Spleen (tissue), 11 donors: ENCODE data around the gene ADAMTS14. TPM values are rescaled to one million over a fixed set of nuclear protein-coding genes. Genes with fewer than 3 reads are reported as not detected.
"Not testable (repeated sequence)": the region's sequence is repeated elsewhere in the genome, so short reads cannot be mapped to it uniquely, and the experiment has no call there.

Source experiments
- DNase-seq: peaks from one replicate; pipeline ENCODE4 v3.0.0-alpha.2; 2020
- H3K27ac ChIP-seq, 8 donors: fragments of 200-600 bp; sonication (generic) in 7 of 8; 1 replicate in 4 of 8; 2 replicates in 4 of 8; pipeline versions ENCODE4 v1.5.0 to v1.8.0; 2016 to 2021; ENCODE audit warnings: inconsistent platforms in 4 of 8, mild to moderate bottlenecking in 4 of 8, moderate library complexity in 1 of 8
- H3K27me3 ChIP-seq, 7 donors: fragments of 200-600 bp; sonication (generic) in 6 of 7; replicated peaks in 1 of 7; 1 replicate in 4 of 7; 2 replicates in 3 of 7; pipeline versions ENCODE4 v1.5.0 to v1.8.0; 2016 to 2021; ENCODE audit warnings: inconsistent platforms in 3 of 7, mild to moderate bottlenecking in 1 of 7
- H3K36me3 ChIP-seq, 6 donors: fragments of 200-600 bp; sonication (generic) in 5 of 6; 1 replicate in 4 of 6; 2 replicates in 2 of 6; pipeline versions ENCODE4 v1.5.0 to v1.8.0; 2016 to 2021; ENCODE audit warnings: inconsistent platforms in 2 of 6
- H3K4me1 ChIP-seq, 6 donors: fragments of 200-600 bp; sonication (generic) in 5 of 6; 1 replicate in 3 of 6; 2 replicates in 3 of 6; pipeline versions ENCODE4 v1.5.0 to v1.8.0; 2016 to 2021; ENCODE audit warnings: inconsistent platforms in 3 of 6
- H3K4me3 ChIP-seq, 8 donors: fragments of 200-600 bp; sonication (generic) in 7 of 8; 1 replicate in 4 of 8; 2 replicates in 4 of 8; pipeline versions ENCODE4 v1.5.0 to v1.8.0; 2016 to 2021; ENCODE audit warnings: inconsistent platforms in 4 of 8, mild to moderate bottlenecking in 4 of 8, moderate library complexity in 2 of 8
- H3K9me3 ChIP-seq, 8 donors: fragments of 200-600 bp; sonication (generic) in 7 of 8; 1 replicate in 4 of 8; 2 replicates in 4 of 8; pipeline versions ENCODE4 v1.5.0 to v1.8.0; 2016 to 2021; ENCODE audit warnings: inconsistent platforms in 4 of 8
- POLR2A ChIP-seq, 3 donors: fragments of 450-650 bp; IDR thresholded peaks; one replicate each; pipeline ENCODE4 v1.5.1; 2017; ENCODE audit warnings: antibody characterized with exemption in 3 of 3, mild to moderate bottlenecking in 1 of 3
- POLR2AphosphoS5 ChIP-seq, 3 donors: sonication (generic); formaldehyde crosslinking; IDR thresholded peaks; one replicate each; pipeline ENCODE4 v1.5.1; 2017; ENCODE audit warnings: antibody characterized with exemption in 3 of 3
- WGBS, 5 donors: extraction: QIAGEN DNeasy Blood & Tissue Kit in 3 of 5; methylation state at CpG; one replicate each; pipeline versions ENCODE4 v1.1.5 to v1.1.7; 2013 to 2018; 5-methylcytosine and 5-hydroxymethylcytosine counted together
- intact Hi-C: fragments of 100-400 bp; cut with DNase I; formaldehyde crosslinking; loops from one replicate; pipeline ENCODE4 v1.15.0; 2023; ENCODE audit warnings: low total_unique reads
- polyA plus RNA-seq, 3 donors: library from polyadenylated mRNA; stranded (reverse); fragments of 200-250 nt; gene quantifications; one replicate each; pipeline ENCODE4 v1.2.1, GENCODE V29; 2013
- total RNA-seq, 7 donors: library from RNA; depleted of rRNA in 3 of 7; stranded (reverse); fragments of >200 nt in 3 of 7; fragmentation: NEBNext Ultra II Directional in 4 of 7; extraction: Animal tissue kit (Norgen Biotek cat#: 25700) in 4 of 7; gene quantifications; one replicate each; pipeline versions ENCODE4 v1.1.0 to v1.2.1, GENCODE V29; 2016 to 2021
- TF ChIP-seq, protein P1 (sequence below), 11 experiments: fragments of 200-600 bp in 7 of 11; fragments of 450-650 bp in 4 of 11; sonication (generic) in 4 of 11; IDR thresholded peaks in 8 of 11; conservative IDR thresholded peaks in 3 of 11; 1 replicate in 7 of 11; 2 replicates in 4 of 11; pipeline versions ENCODE4 v1.4.0 to v1.8.0; 2016 to 2021; ENCODE audit warnings: antibody characterized with exemption in 11 of 11, inconsistent platforms in 4 of 11, mild to moderate bottlenecking in 1 of 11
- donor health status: healthy with polysubstance abuse.
- donor health status: DM: no; HTN: no; CAD: no; lungs with moderate emphysema.
- donor health status: DM: no; HTN: no; CAD: no.
- donor health status: Bipolar disorder and iron deficiency.
- donor health status: healthy.
- donor health status: DM: no; HTN: no; CAD: no.
- donor health status: DM: yes; HTN: yes; CAD: no.

Gene ADAMTS14
- total and polyA plus RNA-seq, 10 donors, result 0.09 to 1.2 (median 0.36) TPM

DNA sequence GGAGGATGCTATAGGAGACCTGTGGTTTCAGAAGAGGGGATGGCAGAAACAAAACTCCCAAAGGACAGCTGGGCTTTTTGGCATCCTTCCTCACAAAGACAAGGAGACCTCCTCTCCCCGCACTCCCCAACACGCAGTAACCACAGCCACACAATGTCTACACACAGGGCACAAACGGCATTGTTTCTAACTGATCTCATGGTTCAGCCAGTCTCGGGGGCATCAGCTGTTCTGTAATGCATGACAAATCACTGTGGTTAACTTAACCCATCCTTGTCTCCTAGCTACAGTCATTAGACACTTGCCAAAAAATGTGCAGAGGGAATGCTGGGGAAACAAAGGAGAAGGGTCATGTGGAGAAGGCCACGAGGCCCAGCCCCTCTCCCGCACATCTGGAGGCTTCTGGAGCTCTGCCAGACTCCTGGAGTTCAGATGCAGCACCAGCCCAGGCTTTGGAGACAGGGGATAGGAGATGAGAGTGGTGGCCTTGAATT is 7.6 kb upstream of the ADAMTS14 start:
- DNase-seq, result peak; percentile 18
- H3K27me3 ChIP-seq, result peaks cover 0 to 27% (median 0%) of the 10 kb centered on the region in 7 donors
- no peak for TF ChIP-seq POLR2AphosphoS5 (IDR thresholded peaks at IDR 0.05)
- TF ChIP-seq POLR2A (IDR thresholded peaks at IDR 0.05), result no peak
- TF ChIP-seq, protein P1, sequence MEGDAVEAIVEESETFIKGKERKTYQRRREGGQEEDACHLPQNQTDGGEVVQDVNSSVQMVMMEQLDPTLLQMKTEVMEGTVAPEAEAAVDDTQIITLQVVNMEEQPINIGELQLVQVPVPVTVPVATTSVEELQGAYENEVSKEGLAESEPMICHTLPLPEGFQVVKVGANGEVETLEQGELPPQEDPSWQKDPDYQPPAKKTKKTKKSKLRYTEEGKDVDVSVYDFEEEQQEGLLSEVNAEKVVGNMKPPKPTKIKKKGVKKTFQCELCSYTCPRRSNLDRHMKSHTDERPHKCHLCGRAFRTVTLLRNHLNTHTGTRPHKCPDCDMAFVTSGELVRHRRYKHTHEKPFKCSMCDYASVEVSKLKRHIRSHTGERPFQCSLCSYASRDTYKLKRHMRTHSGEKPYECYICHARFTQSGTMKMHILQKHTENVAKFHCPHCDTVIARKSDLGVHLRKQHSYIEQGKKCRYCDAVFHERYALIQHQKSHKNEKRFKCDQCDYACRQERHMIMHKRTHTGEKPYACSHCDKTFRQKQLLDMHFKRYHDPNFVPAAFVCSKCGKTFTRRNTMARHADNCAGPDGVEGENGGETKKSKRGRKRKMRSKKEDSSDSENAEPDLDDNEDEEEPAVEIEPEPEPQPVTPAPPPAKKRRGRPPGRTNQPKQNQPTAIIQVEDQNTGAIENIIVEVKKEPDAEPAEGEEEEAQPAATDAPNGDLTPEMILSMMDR (IDR thresholded peaks at IDR 0.05 in 8 of 11, conservative IDR thresholded peaks at IDR 0.05 in 3 of 11), result no peak
- peaks cover 0 to 4% (median 0%) of the 10 kb centered on the region in 8 donors for H3K9me3 ChIP-seq
- no peaks in the 10 kb centered on the region for H3K36me3 ChIP-seq
- intact Hi-C loops, result no loop called here
- WGBS, 5 donors, result 16 to 41% (median 29%) methylated on average over 6 of the region's 6 CpGs
- H3K4me1 ChIP-seq, result peaks cover 0 to 6% (median 0%) of the 10 kb centered on the region in 6 donors
- H3K4me3 ChIP-seq, result no peak overlapping the region
- H3K27ac ChIP-seq, result no peak overlapping the region

DNA sequence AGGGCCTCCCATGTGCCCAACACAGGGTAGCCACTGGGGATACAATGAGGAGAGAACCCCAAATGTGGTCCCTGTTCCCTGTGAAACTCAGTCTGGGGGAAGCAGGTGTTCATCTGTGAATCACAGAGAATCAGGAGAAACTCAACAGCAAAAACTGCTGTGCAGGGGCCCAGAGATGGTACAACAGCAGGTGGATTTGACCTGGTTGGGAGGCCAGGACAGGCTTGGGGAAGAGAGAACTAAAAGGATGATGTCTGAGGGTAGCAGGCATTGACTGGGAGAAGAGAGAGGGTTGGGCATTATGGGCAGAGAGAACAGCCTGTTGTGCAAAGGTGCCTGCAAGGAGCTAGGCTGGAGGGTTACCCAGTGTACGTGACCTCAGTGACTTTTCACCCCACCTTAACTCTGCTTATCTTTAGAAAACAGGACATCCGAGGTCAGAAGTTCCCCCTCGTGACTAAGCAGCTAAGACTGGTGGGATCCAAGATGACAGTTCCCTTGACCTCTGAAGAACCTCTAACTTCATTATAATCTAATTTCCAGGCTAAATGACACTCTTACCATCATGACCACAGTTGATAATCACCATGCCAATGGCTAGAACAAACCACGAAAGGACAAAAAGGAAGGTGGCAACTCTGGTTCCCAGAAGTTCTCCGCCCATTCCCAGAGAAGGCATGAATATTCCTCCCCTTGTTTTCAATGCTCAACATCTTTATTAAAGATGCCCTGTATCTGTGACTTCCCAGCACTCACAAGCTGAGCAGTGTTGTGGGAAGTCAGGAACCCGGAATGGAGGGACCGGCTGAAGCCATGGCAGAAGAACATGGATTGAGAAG is 5.1 kb upstream of the ADAMTS14 start:
- Histone ChIP-seq H3K36me3 (no peaks in the 10 kb centered on the region), H3K27me3 (peaks cover 0 to 28% (median 6%) of the 10 kb centered on the region in 7 donors), H3K4me3 (no peak overlapping the region), H3K27ac (no peak overlapping the region), H3K4me1 (peaks cover 0 to 17% (median 2%) of the 10 kb centered on the region in 6 donors), H3K9me3 (peaks cover 0 to 4% (median 0%) of the 10 kb centered on the region in 8 donors)
- intact Hi-C loops, result no loop called here
- DNase-seq, result peak; percentile 30
- TF ChIP-seq, protein P1 (IDR thresholded peaks at IDR 0.05 in 8 of 11, conservative IDR thresholded peaks at IDR 0.05 in 3 of 11), result no peak
- TF ChIP-seq POLR2AphosphoS5 (IDR thresholded peaks at IDR 0.05) (no peak), POLR2A (IDR thresholded peaks at IDR 0.05) (no peak)
- 55 to 72% (median 60%) methylated on average over 7 of the region's 7 CpGs for WGBS, 5 donors

DNA sequence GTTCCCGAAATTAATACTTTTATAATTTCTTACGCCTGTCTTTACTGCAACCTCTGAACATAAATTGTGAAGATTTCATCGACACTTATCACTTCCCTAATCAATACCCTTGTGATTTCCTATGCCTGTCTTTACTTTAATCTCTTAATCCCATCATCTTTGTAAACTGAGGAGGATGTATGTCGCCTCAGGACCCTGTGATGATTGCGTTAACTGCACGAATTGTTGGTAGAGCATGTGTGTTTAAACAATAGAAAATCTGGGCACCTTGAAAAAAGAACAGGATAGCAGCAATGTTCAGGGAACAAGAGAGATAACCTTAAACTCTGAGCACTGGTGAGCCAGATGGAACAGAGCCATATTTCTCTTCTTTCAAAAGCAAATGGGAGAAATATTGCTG is 4.5 kb upstream of the ADAMTS14 start:
- H3K27ac ChIP-seq, H3K36me3 ChIP-seq, DNase-seq, H3K4me3 ChIP-seq, H3K9me3 ChIP-seq, intact Hi-C loops: not testable (repeated sequence)
- peaks cover 0 to 30% (median 12%) of the 10 kb centered on the region in 7 donors for H3K27me3 ChIP-seq
- peaks cover 0 to 22% (median 7%) of the 10 kb centered on the region in 6 donors for H3K4me1 ChIP-seq
- 83 to 97% (median 92%) methylated on average over 6 of the region's 6 CpGs for WGBS, 5 donors

DNA sequence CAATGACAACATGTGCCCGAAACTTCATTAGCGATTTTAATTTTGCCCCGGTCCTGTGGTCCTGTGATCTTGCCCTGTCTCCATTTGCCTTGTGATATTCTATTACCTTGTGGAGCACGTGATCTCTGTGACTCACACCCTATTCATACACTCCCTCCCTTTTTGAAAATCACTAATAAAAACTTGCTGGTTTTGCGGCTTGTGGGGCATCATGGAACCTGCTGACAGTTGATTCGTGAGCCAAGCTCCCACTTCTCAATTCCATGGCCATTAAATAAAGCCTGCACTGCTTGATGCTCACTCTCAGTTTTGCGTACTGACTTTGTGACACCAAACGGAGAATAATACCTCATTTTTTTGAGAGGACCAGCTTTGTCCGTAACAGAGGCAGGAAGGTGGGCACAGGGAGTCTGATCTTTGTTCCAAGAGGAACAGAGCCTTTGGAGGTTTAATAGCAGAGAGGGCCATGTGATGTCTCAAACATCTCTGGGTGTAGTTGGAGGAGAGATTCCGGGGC is 3.8 kb upstream of the ADAMTS14 start:
- 87 to 98% (median 91%) methylated on average over 10 of the region's 10 CpGs for WGBS, 5 donors
- H3K27ac ChIP-seq, result no peak overlapping the region
- H3K27me3 ChIP-seq, result peaks cover 0 to 37% (median 14%) of the 10 kb centered on the region in 7 donors
- peak; percentile 6 for DNase-seq
- TF ChIP-seq, protein P1 (IDR thresholded peaks at IDR 0.05 in 8 of 11, conservative IDR thresholded peaks at IDR 0.05 in 3 of 11), result no peak
- TF ChIP-seq POLR2AphosphoS5 (IDR thresholded peaks at IDR 0.05) (no peak), POLR2A (IDR thresholded peaks at IDR 0.05) (no peak)
- peaks cover 0 to 4% (median 0%) of the 10 kb centered on the region in 8 donors for H3K9me3 ChIP-seq
- no peak overlapping the region for H3K4me3 ChIP-seq
- peaks cover 0 to 29% (median 11%) of the 10 kb centered on the region in 6 donors for H3K4me1 ChIP-seq
- H3K36me3 ChIP-seq, result no peaks in the 10 kb centered on the region
- intact Hi-C loops, result no loop called here
